GM20000 (cell line): ENCODE results near the gene TIMELESS.

ENCODE experiments used
- DNase-seq: peaks from one replicate; pipeline ENCODE4 v3.0.0; 2012; ENCODE audit warnings: low spot score
- CTCF ChIP-seq: IDR thresholded peaks from 2 replicates; pipeline ENCODE4 v1.5.1; 2012; ENCODE audit warnings: mild to moderate bottlenecking, control low read depth; ENCODE audit errors: extremely low read depth, missing control alignments

Gene TIMELESS

DNA sequence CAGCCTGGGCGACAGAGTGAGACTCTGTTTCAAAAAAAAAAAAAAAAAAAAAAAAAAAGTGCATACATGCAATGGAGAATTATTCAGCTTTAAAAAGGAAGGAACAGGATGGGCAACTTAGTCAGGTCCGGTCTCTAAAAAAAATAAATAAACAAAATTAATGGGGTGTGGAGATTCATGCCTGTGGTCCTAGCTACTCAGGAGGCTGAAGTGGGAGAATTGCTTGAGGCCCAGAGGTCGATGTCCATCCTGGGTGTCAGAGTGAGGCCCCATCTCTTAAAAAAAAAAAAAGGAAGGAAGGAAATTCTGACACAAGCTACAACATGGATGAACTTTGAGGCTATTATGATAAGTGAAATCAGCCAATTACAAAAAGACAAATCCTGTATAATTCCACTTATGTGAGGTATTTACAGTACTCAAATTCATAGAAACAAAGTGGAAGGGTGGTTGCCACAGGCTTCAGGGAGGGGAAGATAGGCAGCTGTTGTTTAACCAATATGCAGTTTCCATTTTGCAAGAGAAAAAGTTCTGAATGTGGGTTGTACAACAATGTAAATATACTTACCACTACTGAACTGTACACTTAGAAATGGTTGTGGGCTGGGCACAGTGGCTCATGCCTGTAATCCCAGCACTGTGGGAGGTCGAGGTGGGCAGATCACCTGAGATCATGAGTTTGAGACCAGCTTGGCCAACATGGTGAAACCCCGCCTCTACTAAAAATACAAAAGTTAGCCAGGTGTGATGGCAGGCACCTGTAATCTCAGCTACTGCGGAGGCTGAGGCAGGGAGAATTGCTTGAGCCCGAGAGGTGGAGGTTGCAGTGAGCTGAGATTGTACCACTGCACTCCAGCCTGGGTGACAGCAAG, 74.3 kb downstream of the TIMELESS start:
- no peak for DNase-seq
- TF ChIP-seq CTCF, result no peak

DNA sequence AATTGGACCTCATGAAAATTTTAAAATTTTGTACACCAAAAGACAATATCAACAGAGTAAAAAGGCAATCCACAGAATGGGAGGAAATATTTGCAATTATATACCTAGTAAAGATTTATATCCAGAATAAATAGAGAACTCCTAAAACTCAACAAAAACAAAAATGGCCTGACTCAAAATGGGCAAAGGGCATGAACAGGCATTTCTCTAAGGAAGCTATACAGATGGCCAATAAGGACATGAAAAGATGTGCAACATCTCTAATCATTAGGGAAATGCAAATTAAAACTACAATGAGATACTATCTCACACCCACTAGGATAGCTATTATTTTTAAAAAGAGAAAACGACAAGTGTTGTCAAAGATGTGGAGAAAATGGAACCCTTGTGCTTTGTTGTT, 75.7 kb downstream of the TIMELESS start:
- no peak for TF ChIP-seq CTCF
- no peak for DNase-seq

DNA sequence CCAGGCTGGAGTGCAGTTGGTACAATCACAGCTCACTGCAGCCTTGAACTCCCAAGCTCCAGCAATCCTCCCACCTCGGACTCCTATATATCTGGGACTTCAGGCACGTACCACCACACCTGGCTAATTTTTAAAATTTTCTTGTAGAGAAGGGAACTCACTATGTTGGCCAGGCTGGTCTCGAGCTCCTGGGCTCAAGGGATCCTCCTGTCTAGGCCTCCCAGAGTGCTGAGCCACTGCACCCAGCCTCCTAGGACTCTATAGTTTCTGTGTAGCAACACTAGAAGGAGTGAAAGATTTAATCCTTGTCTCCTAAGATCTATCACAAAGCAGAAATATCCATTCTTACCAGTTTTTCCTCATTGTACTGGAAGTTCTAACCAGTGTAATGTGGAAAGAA, 82.3 kb downstream of the TIMELESS start:
- TF ChIP-seq CTCF, result no peak
- no peak for DNase-seq
